GM18505 (cell line): ENCODE results near the gene TIMP3.
"Not testable (repeated sequence)": the region's sequence is repeated elsewhere in the genome, so short reads cannot be mapped to it uniquely, and the experiment has no call there.

Experiments used
- ATAC-seq: cut with Tn5 transposase; IDR thresholded peaks from one replicate; pipeline ENCODE4 v1.9.1; 2021; ENCODE audit not compliant: unreplicated experiment
- POLR2A ChIP-seq: IDR thresholded peaks from 4 replicates; pipeline ENCODE4 v1.6.1; 2011; ENCODE audit warnings: borderline replicate concordance; ENCODE audit not compliant: insufficient read depth, insufficient read length; ENCODE audit errors: extremely low read depth

The TIMP3 gene

GRCh38 chr22:32854351-32854804, 52.9 kb downstream of the TIMP3 start:
- no peak for ATAC-seq

GRCh38 chr22:32855045-32855756, 53.7 kb downstream of the TIMP3 start:
- no peak for TF ChIP-seq POLR2A
- no peak for ATAC-seq

More at GRCh38 chr22:32854351-32854804, 52.9 kb downstream of the TIMP3 start:
- no peak for TF ChIP-seq POLR2A

GRCh38 chr22:32858121-32858703, 56.7 kb downstream of the TIMP3 start:
- no peak for ATAC-seq
- TF ChIP-seq POLR2A, result no peak

- no peak for TF ChIP-seq POLR2A
- ATAC-seq, result no peak
These were observed 57.5 kb downstream of the TIMP3 start for GRCh38 chr22:32858957-32859356.

GRCh38 chr22:32859743-32860142, 58.2 kb downstream of the TIMP3 start:
- no peak for ATAC-seq
- no peak for TF ChIP-seq POLR2A

- no peak for TF ChIP-seq POLR2A
- no peak for ATAC-seq
These were observed 59.8 kb downstream of the TIMP3 start for GRCh38 chr22:32861330-32861729.

- ATAC-seq, result no peak
- no peak for TF ChIP-seq POLR2A
These were observed 60.6 kb downstream of the TIMP3 start for GRCh38 chr22:32862083-32862482.

GRCh38 chr22:32862936-32863661, 61.6 kb downstream of the TIMP3 start:
- no peak for ATAC-seq
- TF ChIP-seq POLR2A, result no peak

GRCh38 chr22:32864041-32864440, 62.5 kb downstream of the TIMP3 start:
- TF ChIP-seq POLR2A, result no peak
- no peak for ATAC-seq

- ATAC-seq, result no peak
- no peak for TF ChIP-seq POLR2A
These were observed 63.1 kb downstream of the TIMP3 start for GRCh38 chr22:32864596-32864995.

- no peak for ATAC-seq
- TF ChIP-seq POLR2A, result no peak
These were observed 65.4 kb downstream of the TIMP3 start for GRCh38 chr22:32866953-32867352.

GRCh38 chr22:32868946-32869345, 67.4 kb downstream of the TIMP3 start:
- TF ChIP-seq POLR2A, result no peak
- no peak for ATAC-seq

GRCh38 chr22:32870474-32870873, 69.0 kb downstream of the TIMP3 start:
- no peak for TF ChIP-seq POLR2A
- ATAC-seq, result no peak

GRCh38 chr22:32873604-32874003, 72.1 kb downstream of the TIMP3 start:
- ATAC-seq, result not testable (repeated sequence)
